Parathyroid adenoma (tissue), 2 donors: ENCODE data around the gene PSMF1.

Experiments
- H2AFZ ChIP-seq: fragments of 300-600 bp; sonication (generic); one replicate; pipeline ENCODE4 v1.7.0; 2017; ENCODE audit warnings: antibody characterized with exemption, mild to moderate bottlenecking
- H3K27ac ChIP-seq: fragments of 300-600 bp; sonication (generic); one replicate; pipeline ENCODE4 v1.7.0; 2017
- H3K27me3 ChIP-seq: fragments of 300-600 bp; sonication (generic); one replicate; pipeline ENCODE4 v1.7.0; 2017; ENCODE audit warnings: low read length; ENCODE audit not compliant: control insufficient read depth, insufficient read depth
- H3K36me3 ChIP-seq: fragments of 300-600 bp; sonication (generic); one replicate; pipeline ENCODE4 v1.7.0; 2017; ENCODE audit warnings: low read length; ENCODE audit not compliant: control insufficient read depth, insufficient read depth
- H3K4me1 ChIP-seq: fragments of 300-600 bp; sonication (generic); one replicate; pipeline ENCODE4 v1.7.0; 2017; ENCODE audit warnings: control low read depth
- H3K4me2 ChIP-seq: fragments of 300-600 bp; sonication (generic); one replicate; pipeline ENCODE4 v1.7.0; 2017; ENCODE audit warnings: low read length
- H3K4me3 ChIP-seq: fragments of 300-600 bp; sonication (generic); one replicate; pipeline ENCODE4 v1.7.0; 2017; ENCODE audit warnings: low read depth, low read length
- H3K79me2 ChIP-seq: fragments of 300-600 bp; sonication (generic); one replicate; pipeline ENCODE4 v1.7.0; 2017; ENCODE audit warnings: control low read depth
- H3K9ac ChIP-seq: fragments of 300-600 bp; sonication (generic); one replicate; pipeline ENCODE4 v1.7.0; 2017; ENCODE audit warnings: mild to moderate bottlenecking
- H3K9me3 ChIP-seq: fragments of 300-600 bp; sonication (generic); one replicate; pipeline ENCODE4 v1.7.0; 2017; ENCODE audit warnings: low read length; ENCODE audit not compliant: control insufficient read depth
- CTCF ChIP-seq: fragments of 300-600 bp; sonication (generic); IDR thresholded peaks from one replicate; pipeline ENCODE4 v1.7.0; 2017; ENCODE audit warnings: antibody characterized with exemption, mild to moderate bottlenecking
- donor health status: primary hyperparathyroidism.

Gene PSMF1

GRCh38 chr20:1123666-1124065 lies 5.3 kb downstream of the PSMF1 start:
- H3K27me3 ChIP-seq, result no peaks in the 10 kb centered on the region
- peaks cover 51% of the 10 kb centered on the region for H3K79me2 ChIP-seq
- no peak overlapping the region for H3K4me3 ChIP-seq
- no peak overlapping the region for H3K4me2 ChIP-seq
- peaks cover 36% of the 10 kb centered on the region for H3K4me1 ChIP-seq
- H2AFZ ChIP-seq, result no peak overlapping the region
- TF ChIP-seq CTCF, result no peak
- no peaks in the 10 kb centered on the region for H3K9me3 ChIP-seq
- H3K27ac ChIP-seq, result no peak overlapping the region
- no peaks in the 10 kb centered on the region for H3K36me3 ChIP-seq
- H3K9ac ChIP-seq, result no peak overlapping the region

GRCh38 chr20:1124421-1124820 lies 6.0 kb downstream of the PSMF1 start:
- H2AFZ ChIP-seq, result no peak overlapping the region
- no peaks in the 10 kb centered on the region for H3K36me3 ChIP-seq
- no peak overlapping the region for H3K9ac ChIP-seq
- H3K4me3 ChIP-seq, result no peak overlapping the region
- H3K27me3 ChIP-seq, result no peaks in the 10 kb centered on the region
- H3K9me3 ChIP-seq, result no peaks in the 10 kb centered on the region
- H3K4me2 ChIP-seq, result no peak overlapping the region
- peaks cover 34% of the 10 kb centered on the region for H3K4me1 ChIP-seq
- TF ChIP-seq CTCF, result no peak
- H3K27ac ChIP-seq, result no peak overlapping the region
- peaks cover 44% of the 10 kb centered on the region for H3K79me2 ChIP-seq

- peaks cover 36% of the 10 kb centered on the region for H3K79me2 ChIP-seq
These were observed 6.9 kb downstream of the PSMF1 start for GRCh38 chr20:1125277-1125676.

GRCh38 chr20:1127840-1128239 lies 9.4 kb downstream of the PSMF1 start:
- Histone ChIP-seq H3K9ac (no peak overlapping the region), H3K36me3 (no peaks in the 10 kb centered on the region)

More at GRCh38 chr20:1125277-1125676, 6.9 kb downstream of the PSMF1 start:
- Histone ChIP-seq H2AFZ (no peak overlapping the region), H3K9ac (no peak overlapping the region), H3K4me1 (peaks cover 25% of the 10 kb centered on the region), H3K4me3 (no peak overlapping the region), H3K4me2 (no peak overlapping the region), H3K27me3 (no peaks in the 10 kb centered on the region), H3K9me3 (no peaks in the 10 kb centered on the region), H3K27ac (no peak overlapping the region), H3K36me3 (no peaks in the 10 kb centered on the region)
- TF ChIP-seq CTCF, result no peak

More at GRCh38 chr20:1127840-1128239, 9.4 kb downstream of the PSMF1 start:
- Histone ChIP-seq H3K4me2 (no peak overlapping the region), H2AFZ (no peak overlapping the region), H3K27ac (no peak overlapping the region), H3K79me2 (peaks cover 19% of the 10 kb centered on the region), H3K4me3 (no peak overlapping the region), H3K27me3 (no peaks in the 10 kb centered on the region), H3K9me3 (no peaks in the 10 kb centered on the region), H3K4me1 (peaks cover 2% of the 10 kb centered on the region)
- no peak for TF ChIP-seq CTCF
